GM12878 (cell line): ENCODE measurements around the gene ANO1. TPM values are rescaled to one million over a fixed set of nuclear protein-coding genes. Genes with fewer than 3 reads are reported as not detected.

Experiments
- ATAC-seq: fragments of 200-7000 bp; cut with Tn5 transposase; 3 replicates; pipeline ENCODE4 v1.9.1; 2020; ENCODE audit warnings: mild to moderate bottlenecking, moderate library complexity
- BruUV-seq: library from RNA; stranded (reverse); fragments of 400-500 nt; replicated peaks from 2 replicates; lab custom pipeline; 2021; lab: Mats Ljungman, UMichigan
- CTCF ChIA-PET: fragments of 300-600 bp; sonication (Branson Sonifier 250); formaldehyde crosslinking; extraction: SDS; loops from one replicate; lab custom pipeline; 2021; ENCODE audit warnings: inconsistent platforms; lab: Yijun Ruan, JAX
- POLR2A ChIA-PET: fragments of 350-600 bp; formaldehyde crosslinking; extraction: SDS; loops from one replicate; lab custom pipeline; 2021; ENCODE audit warnings: inconsistent platforms; lab: Charles Lee
- RAD21 ChIA-PET: fragments of 300-600 bp; sonication (Branson Sonifier 250); formaldehyde crosslinking; loops from one replicate; lab custom pipeline; 2023; ENCODE audit warnings: antibody characterized with exemption; ENCODE audit not compliant: unreplicated experiment; lab: Charles Lee
- SMC1A ChIA-PET: fragments of 300-600 bp; sonication (Branson Sonifier 250); formaldehyde crosslinking; loops from one replicate; lab custom pipeline; 2023; ENCODE audit not compliant: unreplicated experiment, uncharacterized antibody; lab: Charles Lee
- DNase-seq: peaks from one replicate; pipeline ENCODE4 v3.0.0-alpha.2; 2011; ENCODE audit warnings: low read depth, low spot score
- FAIRE-seq: peaks from 3 replicates; lab custom pipeline; 2011; peaks lifted over from hg19 to GRCh38; lab: Jason Lieb, UNC
- H2AFZ ChIP-seq: 2 replicates; pipeline ENCODE4 v1.6.0; 2011; ENCODE audit warnings: low read depth, low read length, control low read depth; ENCODE audit not compliant: control insufficient read depth
- H3K27ac ChIP-seq: 2 replicates; pipeline ENCODE4 v1.5.1; 2011; ENCODE audit warnings: control low read depth; ENCODE audit not compliant: control insufficient read depth, insufficient read depth
- H3K27me3 ChIP-seq, 2 experiments: replicated peaks in 1 of 2; 2 replicates each; pipeline versions ENCODE4 v1.6.0 to v1.6.1; 2011; ENCODE audit warnings: low read length in 1 of 2; ENCODE audit not compliant: control insufficient read depth in 2 of 2, insufficient read depth in 2 of 2
- H3K36me3 ChIP-seq, 2 experiments: 2 replicates each; pipeline ENCODE4 v1.5.1; 2011; ENCODE audit warnings: low read length in 1 of 2; ENCODE audit not compliant: control insufficient read depth in 2 of 2, insufficient read depth in 2 of 2
- H3K4me1 ChIP-seq: 2 replicates; pipeline ENCODE4 v1.6.1; 2011; ENCODE audit warnings: mild to moderate bottlenecking, low read length, moderate library complexity, mixed read lengths; ENCODE audit not compliant: control insufficient read depth, insufficient read depth
- H3K4me2 ChIP-seq: 2 replicates; pipeline ENCODE4 v1.6.0; 2011; ENCODE audit warnings: control low read depth; ENCODE audit not compliant: control insufficient read depth, insufficient read depth
- H3K4me3 ChIP-seq: fragments of 200-600 bp; sonication (generic); 2 replicates; pipeline ENCODE4 v1.5.1; 2016
- H3K79me2 ChIP-seq: 2 replicates; pipeline ENCODE4 v1.6.0; 2011; ENCODE audit warnings: low read length; ENCODE audit not compliant: control insufficient read depth, insufficient read depth
- H3K9ac ChIP-seq: 2 replicates; pipeline ENCODE4 v1.8.0; 2011; ENCODE audit warnings: low read length, control low read depth, mixed read lengths; ENCODE audit not compliant: control insufficient read depth, insufficient read depth
- H3K9me3 ChIP-seq: replicated peaks from 3 replicates; pipeline ENCODE4 v1.5.1; 2011; ENCODE audit warnings: mild to moderate bottlenecking, low read length; ENCODE audit not compliant: control insufficient read depth, insufficient read depth
- H4K20me1 ChIP-seq: 2 replicates; pipeline ENCODE4 v1.6.0; 2011; ENCODE audit not compliant: control insufficient read depth, insufficient read depth
- BACH1 ChIP-seq: fragments of 450-650 bp; IDR thresholded peaks from 2 replicates; pipeline ENCODE4 v1.6.1; 2017; ENCODE audit warnings: mild to moderate bottlenecking, borderline replicate concordance
- EGR1 ChIP-seq, 2 experiments: IDR thresholded peaks; 1 replicate in 1 of 2; 2 replicates in 1 of 2; pipeline ENCODE4 v1.6.1; 2011 to 2012; ENCODE audit warnings: low read depth in 2 of 2, low read length in 2 of 2, borderline replicate concordance in 1 of 2, mild to moderate bottlenecking in 1 of 2, moderate library complexity in 1 of 2
- NBN ChIP-seq: fragments of 450-650 bp; IDR thresholded peaks from 2 replicates; pipeline ENCODE4 v1.6.1; 2016
- POU2F2 ChIP-seq: IDR thresholded peaks from 3 replicates; pipeline ENCODE4 v1.6.1; 2011; ENCODE audit warnings: low read depth, mild to moderate bottlenecking, low read length, borderline replicate concordance
- RCOR1 ChIP-seq: conservative IDR thresholded peaks from 2 replicates; pipeline ENCODE4 v1.6.1; 2012; ENCODE audit warnings: low read depth, low read length, improper control_type of control experiment
- TCF12 ChIP-seq: IDR thresholded peaks from 2 replicates; pipeline ENCODE4 v1.6.1; 2011; ENCODE audit warnings: low read depth, mild to moderate bottlenecking, low read length
- ZBTB40 ChIP-seq: fragments of 450-650 bp; IDR thresholded peaks from 2 replicates; pipeline ENCODE4 v1.6.1; 2016; ENCODE audit warnings: mild to moderate bottlenecking, moderate library complexity, borderline replicate concordance
- ZNF622 ChIP-seq: fragments of 450-650 bp; IDR thresholded peaks from 2 replicates; pipeline ENCODE4 v1.6.1; 2017; ENCODE audit warnings: mild to moderate bottlenecking, inconsistent platforms
- WGBS: methylation state at CpG from one replicate; pipeline ENCODE4 v1.1.6; 2016; ENCODE audit warnings: low lambda C conversion rate; ENCODE audit not compliant: insufficient replicate concordance, insufficient coverage; ENCODE audit errors: missing lambda C conversion rate; 5-methylcytosine and 5-hydroxymethylcytosine counted together
- in situ Hi-C: fragments of 300-500 bp; cut with MboI; formaldehyde crosslinking; loops from 9 replicates; pipeline ENCODE4 v1.14.3; 2018; ENCODE audit warnings: mixed read lengths
- intact Hi-C: fragments of 100-400 bp; cut with micrococcal nuclease; formaldehyde crosslinking; loops from one replicate; pipeline ENCODE4 v1.14.2; 2022; ENCODE audit not compliant: unreplicated experiment
- polyA plus RNA-seq, 11 experiments: library from polyadenylated mRNA; depleted of rRNA in 4 of 11; unstranded in 6 of 11; stranded (reverse) in 5 of 11; fragments of >200 nt; fragmentation: Nextera tagmentation in 4 of 11; fragmentation: Illumina TruSeq in 1 of 11; extraction: Ambion mirVana in 4 of 11; extraction: Trizol in 1 of 11; gene quantifications; 1 replicate in 1 of 11; 2 replicates in 10 of 11; pipeline versions ENCODE4 v1.2.1 to v1.2.3, GENCODE V29; 2011 to 2016; ENCODE audit warnings: inconsistent platforms in 2 of 11, missing spikeins in 2 of 11, low read depth in 1 of 11
- total RNA-seq, 4 experiments: library from RNA; depleted of rRNA in 3 of 4; stranded (reverse); fragments of >200 nt in 3 of 4; fragmentation: Illumina TruSeq in 1 of 4; extraction: Trizol in 1 of 4; gene quantifications; 2 replicates each; pipeline versions ENCODE4 v1.2.1 to v1.2.3, GENCODE V29; 2013 to 2021

The ANO1 gene
- total and polyA plus RNA-seq, 10 of the 15 experiments (the other 5 are each of a cell fraction or from before 2014, with no cell fraction given), result 0.01 to 0.38 (median 0.06) TPM; not detected in 7

GRCh38 chr11:70078095-70078780 is at the start of gene ANO1 (continued):
- no peak for TF ChIP-seq ZBTB40

- Histone ChIP-seq H3K9ac (no peak overlapping the region), H3K4me1 (no peaks in the 10 kb centered on the region), H3K27me3 (no peaks in the 10 kb centered on the region; a peak in 1 of 4 replicates), H3K79me2 (no peaks in the 10 kb centered on the region), H3K4me2 (no peak overlapping the region), H3K4me3 (no peak overlapping the region), H3K9me3 (no peaks in the 10 kb centered on the region), H4K20me1 (no peaks in the 10 kb centered on the region), H3K27ac (no peak overlapping the region), H3K36me3 (no peaks in the 10 kb centered on the region), H2AFZ (no peak overlapping the region)
- DNase-seq (no peak), ATAC-seq (no peak), FAIRE-seq (no peak)
- 17% methylated on average over 14 of the region's 14 CpGs for WGBS
- in situ Hi-C loops, result no loop called here
- ChIA-PET CTCF (no interaction called here), RAD21 (no interaction called here), SMC1A (no interaction called here), POLR2A (no interaction called here)
- intact Hi-C loops, result no loop called here
- no TSS peak for BruUV-seq
- TF ChIP-seq NBN, result no peak
- no peak for TF ChIP-seq EGR1 (IDR thresholded peaks at IDR 0.05; ENCODE audit: borderline replicate concordance in 1 of 2, low read depth in 2 of 2, low read length in 2 of 2)
- TF ChIP-seq POU2F2, result no peak
- TF ChIP-seq RCOR1, result no peak
- no peak for TF ChIP-seq TCF12
- TF ChIP-seq BACH1, result no peak
- no peak for TF ChIP-seq ZNF622
These were observed 48.8 kb upstream of the ANO1 start for GRCh38 chr11:70029115-70029860.
